SK-N-SH (cell line): ENCODE data around the gene SIRPB1. TPM values are rescaled to one million over a fixed set of nuclear protein-coding genes. Genes with fewer than 3 reads are reported as not detected.
"Not testable (repeated sequence)": the region's sequence is repeated elsewhere in the genome, so short reads cannot be mapped to it uniquely, and the experiment has no call there.

Experiments used
- CTCF ChIA-PET: fragments of 300-600, 350-600 bp; formaldehyde crosslinking; extraction: SDS; loops from one replicate; lab custom pipeline; 2021; lab: Yijun Ruan, JAX
- POLR2A ChIA-PET: fragments of 350-600 bp; sonication (Branson Sonifier 250); formaldehyde crosslinking; extraction: SDS; loops from one replicate; lab custom pipeline; 2020; ENCODE audit warnings: antibody characterized with exemption, inconsistent platforms; lab: Yijun Ruan, JAX
- DNase-seq: peaks from one replicate; pipeline ENCODE4 v3.0.0; 2012
- H2AFZ ChIP-seq: fragments of 200-600 bp; sonication (generic); 2 replicates; pipeline ENCODE4 v1.8.1; 2016; ENCODE audit warnings: antibody characterized with exemption, mild to moderate bottlenecking, low read depth
- H3F3A ChIP-seq: fragments of 200-600 bp; sonication (generic); replicated peaks from 2 replicates; pipeline ENCODE3; 2016; ENCODE audit warnings: antibody characterized with exemption, mild to moderate bottlenecking; ENCODE audit not compliant: insufficient read depth
- H3K27ac ChIP-seq, 2 experiments: fragments of 200-500 bp in 1 of 2; fragments of 200-600 bp in 1 of 2; sonication (Bioruptor generic) in 1 of 2; sonication (generic), shearing (Covaris generic) in 1 of 2; 2 replicates each; pipeline versions ENCODE4 v1.5.1 to v1.6.1; 2014 to 2016; ENCODE audit warnings: low read depth in 2 of 2, inconsistent platforms in 1 of 2, low read length in 1 of 2, mild to moderate bottlenecking in 1 of 2, mixed read lengths in 1 of 2
- H3K27me3 ChIP-seq: fragments of 200-600 bp; sonication (generic), shearing (Covaris generic); 2 replicates; pipeline ENCODE4 v1.6.1; 2016; ENCODE audit warnings: mixed run types; ENCODE audit not compliant: insufficient read depth
- H3K36me3 ChIP-seq, 2 experiments: fragments of 200-500 bp in 1 of 2; fragments of 200-600 bp in 1 of 2; sonication (Bioruptor generic) in 1 of 2; sonication (generic) in 1 of 2; replicated peaks in 1 of 2; 2 replicates each; pipeline versions ENCODE3 to v1.5.1; 2014 to 2016; ENCODE audit warnings: low read length in 1 of 2, mild to moderate bottlenecking in 1 of 2; ENCODE audit not compliant: insufficient read depth in 2 of 2, control insufficient read depth in 1 of 2
- H3K4me1 ChIP-seq, 2 experiments: fragments of 200-500 bp in 1 of 2; fragments of 200-600 bp in 1 of 2; sonication (Bioruptor generic) in 1 of 2; sonication (generic), shearing (Covaris generic) in 1 of 2; 2 replicates each; pipeline versions ENCODE4 v1.5.1 to v1.6.1; 2014 to 2016; ENCODE audit warnings: low read depth in 1 of 2, low read length in 1 of 2, mixed run types in 1 of 2; ENCODE audit not compliant: insufficient read depth in 2 of 2, control insufficient read depth in 1 of 2
- H3K4me2 ChIP-seq: fragments of 200-600 bp; sonication (generic), shearing (Covaris generic); 2 replicates; pipeline ENCODE4 v1.6.1; 2017; ENCODE audit warnings: mixed run types
- H3K4me3 ChIP-seq, 2 experiments: fragments of 200-500 bp in 1 of 2; fragments of 200-600 bp in 1 of 2; sonication (Bioruptor generic) in 1 of 2; sonication (generic), shearing (Covaris generic) in 1 of 2; 2 replicates each; pipeline versions ENCODE4 v1.5.1 to v1.8.1; 2014 to 2016; ENCODE audit warnings: low read depth in 2 of 2, inconsistent platforms in 1 of 2, low read length in 1 of 2, mild to moderate bottlenecking in 1 of 2, mixed read lengths in 1 of 2, moderate library complexity in 1 of 2
- H3K79me2 ChIP-seq: fragments of 200-600 bp; sonication (generic); 2 replicates; pipeline ENCODE4 v1.8.1; 2017; ENCODE audit warnings: mild to moderate bottlenecking; ENCODE audit not compliant: insufficient read depth
- H3K9ac ChIP-seq: fragments of 200-600 bp; sonication (generic); 2 replicates; pipeline ENCODE4 v1.6.1; 2017; ENCODE audit warnings: mixed run types
- H3K9me2 ChIP-seq: fragments of 200-600 bp; sonication (generic); 2 replicates; pipeline ENCODE4 v1.6.1; 2017; ENCODE audit warnings: mixed run types
- H3K9me3 ChIP-seq: fragments of 200-600 bp; sonication (generic); 2 replicates; pipeline ENCODE4 v1.6.1; 2017; ENCODE audit warnings: mixed run types, mild to moderate bottlenecking, moderate library complexity
- H4K20me1 ChIP-seq: fragments of 200-600 bp; sonication (generic); 2 replicates; pipeline ENCODE4 v1.6.1; 2017; ENCODE audit warnings: mild to moderate bottlenecking, mixed run types; ENCODE audit not compliant: insufficient read depth
- ELF1 ChIP-seq: IDR thresholded peaks from 2 replicates; pipeline ENCODE4 v1.4.0; 2012
- EP300 ChIP-seq, 2 experiments: IDR thresholded peaks; 2 replicates each; pipeline versions ENCODE4 v1.4.0 to v1.6.1; 2012; ENCODE audit warnings: borderline replicate concordance in 1 of 2, low read depth in 1 of 2, low read length in 1 of 2
- FOXJ3 ChIP-seq: sonication (generic); formaldehyde crosslinking; IDR thresholded peaks from 2 replicates; pipeline ENCODE4 v1.5.1; 2020; ENCODE audit warnings: mild to moderate bottlenecking, missing genetic modification reagents
- FOXM1 ChIP-seq: IDR thresholded peaks from 2 replicates; pipeline ENCODE4 v1.4.0; 2012; ENCODE audit warnings: low read depth, mild to moderate bottlenecking
- MXI1 ChIP-seq: IDR thresholded peaks from 2 replicates; pipeline ENCODE4 v1.6.1; 2012; ENCODE audit warnings: mild to moderate bottlenecking, low read depth, low read length, improper control_type of control experiment
- RAD21 ChIP-seq: IDR thresholded peaks from 2 replicates; pipeline ENCODE4 v1.6.1; 2012; ENCODE audit warnings: mild to moderate bottlenecking, low read length
- RCOR1 ChIP-seq: fragments of 150-350 bp; IDR thresholded peaks from 2 replicates; pipeline ENCODE4 v1.6.1; 2017; ENCODE audit warnings: antibody characterized with exemption, low read length
- SMC3 ChIP-seq: IDR thresholded peaks from 2 replicates; pipeline ENCODE4 v1.6.1; 2012; ENCODE audit warnings: low read depth, low read length, improper control_type of control experiment
- TAF1 ChIP-seq: IDR thresholded peaks from 2 replicates; pipeline ENCODE4 v1.6.1; 2012; ENCODE audit warnings: low read depth, mild to moderate bottlenecking, low read length, moderate library complexity, borderline replicate concordance
- TCF12 ChIP-seq: IDR thresholded peaks from 2 replicates; pipeline ENCODE4 v1.4.0; 2012
- TEAD4 ChIP-seq: IDR thresholded peaks from 2 replicates; pipeline ENCODE4 v1.4.0; 2012; ENCODE audit warnings: mild to moderate bottlenecking, borderline replicate concordance; ENCODE audit not compliant: insufficient read depth
- WGBS: methylation state at CpG from one replicate; pipeline ENCODE4 v1.1.6; 2017; ENCODE audit warnings: low lambda C conversion rate; 5-methylcytosine and 5-hydroxymethylcytosine counted together
- polyA plus RNA-seq, 3 experiments: library from polyadenylated mRNA; depleted of rRNA; stranded (reverse); fragments of >200 nt; gene quantifications; 2 replicates each; pipeline ENCODE4 v1.2.3, GENCODE V29; 2012
- TF ChIP-seq, protein P1 (sequence below): IDR thresholded peaks from 2 replicates; pipeline ENCODE4 v1.4.0; 2012; ENCODE audit warnings: low read depth, borderline replicate concordance

Gene SIRPB1
- polyA plus RNA-seq, 1 of the 3 experiments (the other 2 are of a cell fraction), result 0.53 TPM

- CTCF ChIA-PET, H3K79me2 ChIP-seq, H3K4me3 ChIP-seq, H3F3A ChIP-seq, H3K9ac ChIP-seq, DNase-seq, H4K20me1 ChIP-seq, H3K4me1 ChIP-seq, H3K9me3 ChIP-seq, POLR2A ChIA-PET, H3K36me3 ChIP-seq, H2AFZ ChIP-seq, H3K4me2 ChIP-seq, H3K27me3 ChIP-seq, H3K27ac ChIP-seq, H3K9me2 ChIP-seq: not testable (repeated sequence)
- WGBS, result no CpG with 5 or more reads among the region's 5 CpGs
Observed at GRCh38 chr20:1608678-1609347, 11.0 kb downstream of the SIRPB1 start.

- Histone ChIP-seq H3K27me3 (no peaks in the 10 kb centered on the region), H4K20me1 (no peaks in the 10 kb centered on the region), H3K4me3 (no peak overlapping the region), H3K27ac (no peak overlapping the region), H3F3A (no peaks in the 10 kb centered on the region), H3K36me3 (no peaks in the 10 kb centered on the region), H2AFZ (no peak overlapping the region), H3K79me2 (no peaks in the 10 kb centered on the region), H3K9ac (no peak overlapping the region), H3K4me1 (no peaks in the 10 kb centered on the region), H3K9me2 (no peaks in the 10 kb centered on the region), H3K4me2 (no peak overlapping the region), H3K9me3 (no peaks in the 10 kb centered on the region)
- ChIA-PET CTCF (no interaction called here), POLR2A (no interaction called here)
- TF ChIP-seq ELF1 (no peak), TCF12 (no peak), FOXJ3 (CRISPR knock-in tag) (no peak), SMC3 (no peak)
- 20% methylated on average over 5 of the region's 5 CpGs for WGBS
- DNase-seq, result no peak
Observed at GRCh38 chr20:1600736-1601135, 19.1 kb downstream of the SIRPB1 start.

DNA sequence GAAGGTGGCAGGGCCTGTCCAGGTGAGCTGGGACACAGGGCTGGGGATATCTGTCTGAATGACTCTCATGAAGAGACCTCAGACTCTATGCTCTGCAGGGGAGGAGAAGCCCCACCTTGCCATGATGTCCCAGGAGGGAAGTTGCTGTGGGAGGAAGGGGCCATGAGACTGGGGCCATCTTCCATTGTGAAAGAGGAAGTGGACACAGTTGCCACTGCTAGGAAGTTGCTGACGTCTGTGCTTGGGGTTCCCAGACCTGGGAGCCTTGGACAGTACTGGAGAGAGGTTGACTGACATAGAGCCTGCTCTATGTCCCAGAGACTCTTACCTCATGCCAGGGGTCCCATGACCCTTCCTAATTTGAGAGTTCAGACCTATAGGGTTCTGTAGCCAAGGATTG lies 24.5 kb downstream of the SIRPB1 start:
- CTCF ChIA-PET, result no interaction called here
- no peaks in the 10 kb centered on the region for H3K27me3 ChIP-seq
- no peak for TF ChIP-seq RAD21
- no peak for TF ChIP-seq SMC3
- TF ChIP-seq, protein P1, sequence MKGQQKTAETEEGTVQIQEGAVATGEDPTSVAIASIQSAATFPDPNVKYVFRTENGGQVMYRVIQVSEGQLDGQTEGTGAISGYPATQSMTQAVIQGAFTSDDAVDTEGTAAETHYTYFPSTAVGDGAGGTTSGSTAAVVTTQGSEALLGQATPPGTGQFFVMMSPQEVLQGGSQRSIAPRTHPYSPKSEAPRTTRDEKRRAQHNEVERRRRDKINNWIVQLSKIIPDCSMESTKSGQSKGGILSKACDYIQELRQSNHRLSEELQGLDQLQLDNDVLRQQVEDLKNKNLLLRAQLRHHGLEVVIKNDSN, result no peak
- TF ChIP-seq RCOR1, result no peak
- no peak for TF ChIP-seq TAF1
- no peak for TF ChIP-seq FOXJ3 (CRISPR knock-in tag)
- TF ChIP-seq FOXM1, result no peak
- no peak for TF ChIP-seq TEAD4
- no peak for TF ChIP-seq EP300 (IDR thresholded peaks at IDR 0.05; ENCODE audit: borderline replicate concordance in 1 of 2, low read depth in 1 of 2, low read length in 1 of 2)
- no peak for TF ChIP-seq MXI1

More for the DNA sequence above, 24.5 kb downstream of the SIRPB1 start:
- DNase-seq, result no peak
- no peak overlapping the region for H2AFZ ChIP-seq
- no peak overlapping the region for H3K4me3 ChIP-seq
- H3K9me3 ChIP-seq, result no peaks in the 10 kb centered on the region
- POLR2A ChIA-PET, result no interaction called here
- no peaks in the 10 kb centered on the region for H3K79me2 ChIP-seq
- no peaks in the 10 kb centered on the region for H3K9me2 ChIP-seq
- WGBS, result no CpG with 5 or more reads among the region's 1 CpG
- no peaks in the 10 kb centered on the region for H3K4me1 ChIP-seq
- no peak overlapping the region for H3K27ac ChIP-seq
- H4K20me1 ChIP-seq, result no peaks in the 10 kb centered on the region
- H3K36me3 ChIP-seq, result no peaks in the 10 kb centered on the region
- no peak overlapping the region for H3K9ac ChIP-seq
- no peaks in the 10 kb centered on the region for H3F3A ChIP-seq
- no peak overlapping the region for H3K4me2 ChIP-seq
